Measurements from ENCODE around the gene KCNH3.

KCNH3 gene

DNA sequence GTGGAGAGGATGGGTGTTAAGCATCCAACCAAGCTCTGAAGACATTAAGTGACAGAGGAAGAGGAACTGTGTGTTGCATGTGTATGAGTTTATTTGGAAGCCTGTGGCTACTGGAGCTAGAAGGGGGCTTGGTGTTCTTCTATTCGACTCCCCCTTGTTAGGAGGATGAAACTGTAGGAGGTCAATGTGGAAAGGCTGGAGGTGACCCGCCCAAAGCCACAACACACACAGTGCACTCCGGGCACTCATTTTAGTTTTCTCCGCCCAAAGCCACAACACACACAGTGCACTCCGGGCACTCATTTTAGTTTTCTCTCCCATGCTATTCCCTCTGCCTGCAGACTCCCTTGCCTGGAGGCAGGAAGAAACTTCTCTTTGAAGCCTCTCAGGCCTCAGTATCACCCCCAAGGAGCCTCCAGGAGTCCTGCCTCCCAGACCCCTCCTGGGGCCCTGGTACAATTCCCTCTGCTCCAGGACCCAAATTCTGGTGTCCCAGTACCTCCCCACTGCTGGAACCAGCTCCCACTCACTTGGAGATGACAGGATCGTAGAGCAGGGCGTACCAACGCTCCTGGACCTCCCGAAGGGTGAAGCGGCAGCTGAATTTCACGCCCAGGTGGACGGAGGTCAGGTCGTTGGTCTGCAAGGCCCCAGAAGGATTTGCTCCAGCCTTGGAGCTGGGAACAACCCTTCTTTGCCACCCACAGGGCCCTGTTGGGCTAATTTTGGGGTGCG lies 25.3 kb downstream of the KCNH3 start:
- no peak for TF ChIP-seq CTCF (IDR thresholded peaks at IDR 0.05; ENCODE audit: borderline replicate concordance, insufficient read depth, low read depth, low read length)
- H3K4me3 ChIP-seq (ENCODE audit: low read depth, low read length) = no peak overlapping the region

DNA sequence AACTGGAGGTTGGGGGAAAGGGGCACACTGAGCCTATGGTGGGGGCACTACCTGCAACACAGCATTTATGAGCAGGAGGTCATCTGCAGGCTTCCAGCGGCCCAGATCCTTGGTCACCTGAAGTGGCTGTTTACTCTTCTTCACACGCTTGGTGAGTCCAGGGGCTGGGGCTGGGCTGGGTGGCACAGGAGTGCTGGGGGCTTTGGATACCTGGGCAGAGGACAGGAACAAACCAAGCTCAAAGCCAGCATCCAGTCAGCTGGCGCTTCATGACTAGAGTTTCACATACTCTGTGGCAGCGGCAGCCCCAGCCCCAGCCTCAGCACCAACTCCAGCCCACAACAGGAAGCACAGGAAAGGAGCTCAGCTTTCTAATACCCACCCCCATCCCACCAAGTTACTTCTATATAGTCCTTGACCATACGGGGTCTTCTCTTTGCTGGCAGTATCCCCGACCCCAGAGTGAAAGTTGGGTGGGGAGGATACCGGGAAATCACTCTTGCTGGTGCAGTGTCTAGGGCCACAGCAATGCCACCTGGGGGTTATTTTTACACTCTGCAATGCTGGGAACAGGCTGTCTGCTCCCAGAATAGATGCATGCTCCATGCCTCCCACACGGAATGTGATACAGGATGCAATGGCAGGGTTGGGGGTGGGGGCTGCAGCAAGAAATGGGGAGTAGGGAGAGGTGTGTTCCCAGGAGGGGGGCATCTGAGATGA lies 26.0 kb downstream of the KCNH3 start:
- no peak for TF ChIP-seq CTCF (IDR thresholded peaks at IDR 0.05; ENCODE audit: borderline replicate concordance, insufficient read depth, low read depth, low read length)
- H3K4me3 ChIP-seq (ENCODE audit: low read depth, low read length) = no peak overlapping the region

DNA sequence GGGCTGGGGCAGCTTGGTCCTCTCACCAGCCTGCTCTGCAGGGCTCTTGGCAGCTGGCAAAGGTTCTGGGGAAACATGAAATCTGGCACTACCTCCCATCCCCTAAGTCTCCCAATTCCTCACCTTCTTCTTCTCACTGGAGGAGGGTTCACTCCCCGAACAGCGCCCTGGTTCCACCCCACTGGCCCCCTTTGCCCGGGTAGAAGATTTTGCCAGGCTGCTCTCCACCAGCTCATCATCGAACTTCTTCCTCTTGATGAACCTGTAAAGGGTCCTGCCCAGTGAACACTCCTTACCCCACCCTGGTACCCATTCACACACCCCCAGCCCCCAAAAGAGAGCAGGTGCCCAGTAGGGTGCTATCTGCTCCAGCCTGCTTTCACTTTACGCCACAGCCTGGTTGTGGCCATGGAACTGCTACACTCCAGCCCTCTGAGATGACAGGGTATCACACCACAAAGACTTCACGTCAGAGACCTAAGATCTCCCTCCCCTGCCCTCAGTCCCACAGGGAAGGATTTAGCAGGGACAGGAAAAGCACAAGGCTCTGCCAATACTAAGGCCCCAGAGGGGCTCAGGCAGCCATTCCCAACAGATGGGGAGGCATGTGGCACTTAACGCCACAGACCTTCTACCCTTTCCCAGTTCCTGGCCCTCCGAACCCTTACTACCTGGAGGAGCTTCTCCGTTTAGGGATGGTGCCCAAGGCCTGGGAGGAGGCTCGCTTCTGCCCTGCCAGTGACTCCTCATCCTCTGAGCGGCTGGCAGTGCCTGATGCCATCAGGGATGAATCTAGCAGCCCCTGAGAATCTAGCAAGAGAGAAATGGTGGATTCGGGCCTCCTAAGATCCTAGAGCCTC lies 26.8 kb downstream of the KCNH3 start:
- no peak overlapping the region for H3K4me3 ChIP-seq (ENCODE audit: low read depth, low read length)
- no peak for TF ChIP-seq CTCF (IDR thresholded peaks at IDR 0.05; ENCODE audit: borderline replicate concordance, insufficient read depth, low read depth, low read length)

- TF ChIP-seq CTCF (IDR thresholded peaks at IDR 0.05; ENCODE audit: borderline replicate concordance, insufficient read depth, low read depth, low read length) = no peak
- H3K4me3 ChIP-seq (ENCODE audit: low read depth, low read length) = no peak overlapping the region
Observed at GRCh38 chr12:49566361-49566760, 27.5 kb downstream of the KCNH3 start.

GRCh38 chr12:49567302-49567610 lies 28.4 kb downstream of the KCNH3 start:
- TF ChIP-seq CTCF (IDR thresholded peaks at IDR 0.05; ENCODE audit: borderline replicate concordance, insufficient read depth, low read depth, low read length) = no peak
- H3K4me3 ChIP-seq (ENCODE audit: low read depth, low read length) = peak overlapping the region; percentile 92

DNA sequence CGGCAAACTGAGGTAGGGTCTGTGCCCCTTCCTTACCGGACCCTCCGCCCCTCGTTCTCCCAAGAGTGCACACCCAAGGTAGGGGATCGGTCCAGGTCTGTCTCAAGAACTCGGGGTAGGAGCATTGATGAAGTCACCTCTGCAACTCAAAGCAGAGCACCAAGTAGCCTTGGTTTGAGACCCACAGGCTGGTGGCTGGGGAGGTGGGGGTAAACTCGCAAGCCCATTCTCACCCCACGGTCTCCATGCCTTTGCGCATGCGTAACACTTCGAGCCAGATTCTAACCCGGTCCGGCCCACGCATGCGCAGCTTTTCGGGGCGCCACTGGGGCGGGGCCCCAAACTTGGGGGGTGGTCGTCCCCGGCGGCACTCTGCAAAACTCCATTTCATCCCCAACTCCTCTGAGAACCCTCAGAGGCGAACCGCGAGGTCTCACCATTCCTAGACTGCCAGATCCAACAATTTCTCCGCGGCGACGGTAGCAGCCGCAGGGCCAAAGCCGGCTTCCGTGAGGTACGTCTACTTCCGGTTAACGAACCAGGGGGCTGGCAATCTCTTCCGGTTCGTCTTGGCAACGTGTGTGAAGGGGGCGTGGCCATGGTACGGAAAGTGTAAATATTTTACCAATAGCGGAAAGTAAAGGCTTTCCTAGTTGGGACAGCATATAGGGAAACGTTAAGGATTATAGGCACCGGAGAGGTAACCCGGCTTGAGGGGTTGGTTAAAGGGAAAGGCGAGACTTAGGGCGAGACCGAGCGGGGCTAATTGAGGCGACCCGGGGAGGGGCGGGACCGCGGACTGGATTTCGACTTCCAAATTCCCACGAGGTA lies 29.0 kb downstream of the KCNH3 start, which contains the start of gene MCRS1:
Gene MCRS1 (minus strand): TSS at position 532 of the 831 bp plus-strand sequence. CDS start 1,411 bp downstream, outside the sequence.
- H3K4me3 ChIP-seq (ENCODE audit: low read depth, low read length) = peak within 1 kb of the TSS; percentile 92
- no peak for TF ChIP-seq CTCF (IDR thresholded peaks at IDR 0.05; ENCODE audit: borderline replicate concordance, insufficient read depth, low read depth, low read length)

All from GM12875 (cell line).